ENCODE measurements around the gene FLAD1.
A peak's percentile ranks its signal among the peaks of the same experiment; 100 is the strongest.
"Not testable (repeated sequence)": the region's sequence is repeated elsewhere in the genome, so short reads cannot be mapped to it uniquely, and the experiment has no call there.

The FLAD1 gene

DNA sequence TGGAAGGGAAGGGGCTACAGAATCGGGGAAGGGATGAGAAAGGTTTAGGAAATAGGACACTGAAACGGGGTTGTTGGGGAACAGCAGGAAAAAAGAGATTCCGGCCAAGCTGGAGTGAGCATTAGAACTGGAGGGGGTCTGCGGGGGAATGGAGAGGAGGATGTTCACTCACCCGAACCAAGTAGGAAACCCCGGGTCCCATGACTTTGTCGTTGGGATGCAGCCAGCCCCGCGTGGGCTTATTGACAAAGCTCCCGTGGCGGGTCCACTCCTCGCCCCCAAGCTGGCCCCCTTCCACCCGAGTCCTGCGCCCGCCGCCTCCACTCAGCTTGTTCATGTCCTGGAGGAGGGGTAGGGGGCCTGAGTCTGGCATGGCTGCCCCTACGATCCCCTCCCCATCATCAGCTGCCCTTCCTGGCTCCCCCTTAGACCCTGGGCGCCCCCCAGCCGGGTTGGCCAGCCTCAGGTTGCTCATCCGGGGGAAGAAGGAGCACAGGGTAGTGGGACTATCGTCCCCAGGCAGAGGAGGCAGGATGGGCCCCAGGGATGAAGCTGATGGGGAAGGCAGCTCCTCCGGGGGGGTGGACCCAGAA, 13.2 kb upstream of the FLAD1 start:
- DNase-seq, result no peak

- DNase-seq, result peak; percentile 51
These were observed 12.4 kb upstream of the FLAD1 start, which contains the start of gene SHC1 for GRCh38 chr1:154970631-154971340. Gene SHC1 (minus strand): TSS chr1:154970747. CDS start chr1:154970526, 221 bp downstream.

DNA sequence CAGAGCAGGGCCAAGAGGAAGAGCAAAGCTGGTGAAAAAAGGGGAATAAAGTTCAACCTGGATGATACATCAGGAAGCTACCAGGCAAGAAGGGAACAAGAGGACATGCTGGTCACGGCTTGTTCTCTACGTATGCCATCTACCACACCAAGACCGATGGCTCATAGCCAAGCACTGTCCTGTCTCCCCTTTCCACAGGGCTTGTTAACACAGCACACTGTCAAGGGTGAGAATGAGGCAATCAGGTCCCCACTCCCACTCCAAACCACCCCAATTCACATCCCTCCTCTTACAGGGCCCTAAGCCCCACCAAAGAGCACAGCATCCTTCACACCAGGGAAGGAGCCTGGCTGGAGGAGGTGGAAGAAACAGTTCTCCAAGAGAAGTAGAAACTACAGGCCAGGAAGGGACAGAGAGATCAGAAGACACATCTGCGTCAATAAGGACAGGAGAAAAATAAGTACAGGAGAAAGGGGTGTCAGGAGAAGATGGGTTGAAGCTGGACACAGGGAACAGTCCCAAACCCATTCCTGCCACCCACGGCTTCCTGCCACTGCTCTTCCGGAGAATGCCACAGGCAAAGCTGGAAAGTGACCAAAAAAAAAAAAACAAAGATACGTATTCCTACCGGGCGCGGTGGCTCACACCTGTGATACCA, 11.7 kb upstream of the FLAD1 start:
- DNase-seq, result no peak

GRCh38 chr1:154972213-154972516, 11.0 kb upstream of the FLAD1 start:
- no peak for DNase-seq

GRCh38 chr1:154972517-154973343, 10.4 kb upstream of the FLAD1 start:
- DNase-seq, result no peak

DNA sequence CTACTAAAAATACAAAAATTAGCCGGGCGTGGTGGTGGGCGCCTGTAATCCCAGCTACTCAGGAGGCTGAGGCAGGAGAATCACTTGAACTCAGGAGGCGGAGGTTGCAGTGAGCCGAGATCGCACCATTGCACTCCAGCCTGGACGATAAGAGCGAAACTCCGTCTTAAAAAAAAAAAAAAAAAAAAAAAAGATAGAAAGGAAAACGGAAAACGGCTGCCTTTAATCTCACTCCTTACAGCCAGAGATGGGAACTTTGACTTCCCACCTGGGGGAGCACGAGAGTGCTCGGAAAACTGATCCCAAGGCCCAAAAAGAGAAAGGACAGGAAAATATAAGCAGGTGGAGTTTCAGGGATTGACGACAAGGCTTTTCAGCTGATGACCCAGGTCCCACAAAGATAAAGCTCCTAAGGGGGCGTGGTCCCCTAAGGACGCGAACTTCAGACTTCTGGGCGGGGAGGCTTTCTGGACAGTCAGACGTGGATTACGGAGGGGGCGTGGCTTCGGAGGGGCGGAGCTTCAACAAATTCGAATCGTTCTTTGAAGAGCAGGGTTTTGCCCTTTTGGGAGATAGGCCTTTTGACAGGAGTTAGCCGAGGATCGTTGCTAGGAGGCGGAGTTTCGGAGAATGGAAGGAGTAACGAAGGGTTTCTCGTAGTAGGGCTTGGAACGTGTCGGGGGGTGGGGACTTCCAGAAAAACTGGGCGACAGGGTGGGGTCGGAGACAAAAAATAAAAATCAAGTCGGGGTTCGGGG, 9.6 kb upstream of the FLAD1 start:
- peak; percentile 93 for DNase-seq

DNA sequence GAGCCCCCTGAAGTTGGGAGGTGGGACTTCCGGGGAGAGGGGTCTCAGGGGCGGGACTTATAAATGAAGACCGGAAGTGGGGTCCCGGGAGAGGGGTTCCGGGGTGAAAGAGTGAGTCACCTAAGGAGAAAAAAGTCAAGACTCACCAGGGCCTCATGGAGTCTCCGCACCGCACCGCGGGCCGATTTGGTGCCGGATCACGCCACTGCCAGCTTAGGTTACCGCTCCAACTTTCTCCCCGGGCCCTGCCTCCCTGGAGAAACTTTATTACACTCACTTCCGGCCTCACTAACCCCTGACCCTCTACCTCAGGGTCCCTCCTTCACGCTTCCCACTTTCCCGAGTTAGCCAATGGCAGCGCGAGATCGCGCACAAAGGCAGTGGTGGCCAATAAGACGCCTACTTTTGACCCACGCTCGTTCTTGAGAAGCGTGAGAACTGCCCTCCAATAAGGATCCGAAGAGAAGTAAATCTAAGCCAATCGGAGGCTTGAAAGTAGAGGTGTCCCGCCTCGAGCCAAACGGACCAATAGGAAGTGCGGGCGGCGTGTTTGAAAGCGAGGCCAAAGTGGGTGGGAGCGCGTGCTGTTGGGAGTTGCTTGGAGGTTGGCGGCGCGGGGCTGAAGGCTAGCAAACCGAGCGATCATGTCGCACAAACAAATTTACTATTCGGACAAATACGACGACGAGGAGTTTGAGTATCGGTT, 8.9 kb upstream of the FLAD1 start, which contains the start of gene CKS1B:
TSS of gene CKS1B (plus strand) at position 580 of the 706 bp plus-strand sequence. CDS start at position 645, 65 bp downstream.
- DNase-seq, result peak; percentile 97

GRCh38 chr1:154974808-154975408, 8.2 kb upstream of the FLAD1 start:
- peak; percentile 92 for DNase-seq

DNA sequence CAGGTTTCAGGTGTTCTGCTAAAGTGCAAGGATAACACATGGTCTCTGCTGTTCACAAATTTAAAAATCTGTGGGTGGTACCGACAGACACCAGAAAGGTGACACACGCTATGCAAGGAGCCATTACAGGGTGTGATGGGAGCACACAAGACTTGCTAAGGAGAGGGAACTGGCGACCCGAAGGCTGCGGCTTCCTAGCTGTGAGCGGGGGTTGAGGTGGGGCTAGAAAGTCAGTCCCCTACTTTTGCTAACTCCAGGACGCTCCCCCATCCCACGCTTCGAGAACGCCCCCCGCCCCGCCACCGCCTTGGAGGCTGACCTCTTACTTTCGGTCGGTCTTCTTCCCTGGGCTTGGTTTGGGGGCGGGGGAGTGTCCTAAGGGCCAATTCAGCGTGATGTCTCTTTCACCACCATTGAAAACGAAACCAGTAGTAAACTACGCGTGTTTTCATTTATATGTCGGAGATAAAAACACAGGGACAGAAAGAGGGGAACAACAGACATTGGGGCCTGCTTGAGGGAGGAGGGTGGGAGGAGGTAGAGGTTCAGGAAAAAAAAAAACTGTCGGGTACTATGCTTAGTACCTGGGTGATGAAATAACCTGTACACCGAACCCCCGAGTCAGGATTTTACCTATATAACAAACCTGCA, 7.6 kb upstream of the FLAD1 start:
- DNase-seq, result peak; percentile 72

GRCh38 chr1:154977762-154978161, 5.4 kb upstream of the FLAD1 start:
- DNase-seq, result not testable (repeated sequence)

DNA sequence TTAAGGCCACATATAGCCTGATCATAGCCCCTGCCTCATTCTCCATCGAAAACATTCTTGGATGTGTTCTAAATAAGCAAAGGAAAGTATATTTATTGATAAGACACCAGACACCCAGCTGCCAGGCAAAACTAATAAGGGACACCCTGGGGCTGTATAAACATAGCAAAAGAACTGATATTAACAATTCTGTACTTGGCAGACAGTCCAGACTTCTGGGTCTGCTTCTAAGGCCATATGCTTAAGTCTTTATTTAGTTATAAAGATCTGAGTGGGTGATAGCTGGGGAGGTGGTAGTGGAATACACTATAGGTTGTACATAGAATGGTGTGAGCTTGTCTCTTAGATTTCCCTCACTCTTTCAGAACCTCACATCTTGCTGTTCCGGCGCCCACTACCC, 4.8 kb upstream of the FLAD1 start:
- DNase-seq, result no peak

GRCh38 chr1:154982341-154982740, 803 bp upstream of the FLAD1 start:
- DNase-seq, result no peak

GRCh38 chr1:154983776-154984466, 777 bp downstream of the FLAD1 start:
- peak; percentile 26 for DNase-seq

DNA sequence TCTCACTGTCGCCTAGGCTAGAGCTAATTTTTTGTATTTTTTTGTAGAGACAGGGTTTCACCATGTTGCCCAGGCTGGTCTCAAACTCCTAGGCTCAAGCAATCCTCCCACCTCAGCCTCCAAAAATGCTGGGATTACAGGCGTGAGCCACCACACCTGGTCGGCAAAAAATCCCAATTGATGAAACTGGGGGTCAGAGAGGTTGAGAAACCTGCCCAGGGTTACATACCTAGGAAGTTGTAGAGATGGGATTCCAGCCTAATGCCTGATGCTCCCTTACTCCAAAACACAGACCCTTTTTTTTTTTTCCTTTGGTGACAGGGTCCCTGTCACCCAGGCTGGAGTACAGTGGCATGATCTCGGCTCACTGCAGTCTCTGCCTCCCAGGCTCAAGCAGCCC, 3.6 kb downstream of the FLAD1 start:
- not testable (repeated sequence) for DNase-seq

DNA sequence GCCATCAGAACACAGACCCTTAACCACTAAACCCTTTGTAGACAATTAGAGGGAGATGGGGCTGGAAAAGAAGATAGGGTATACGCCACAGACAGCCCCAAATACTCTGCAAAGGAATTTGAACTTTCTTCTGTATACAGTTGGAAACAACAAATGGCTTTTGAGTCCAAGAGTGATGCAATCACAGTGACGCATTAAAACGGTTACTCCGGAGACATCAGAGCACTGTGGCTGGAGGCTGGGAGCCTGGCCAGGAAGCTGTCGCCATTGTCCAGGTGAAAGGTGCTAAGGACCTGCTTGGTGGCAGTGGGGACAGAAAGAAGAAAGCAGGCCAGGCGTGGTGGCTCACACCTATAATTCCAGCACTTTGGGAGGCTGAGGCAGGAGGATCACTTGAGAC, 4.2 kb downstream of the FLAD1 start:
- DNase-seq, result no peak

DNA sequence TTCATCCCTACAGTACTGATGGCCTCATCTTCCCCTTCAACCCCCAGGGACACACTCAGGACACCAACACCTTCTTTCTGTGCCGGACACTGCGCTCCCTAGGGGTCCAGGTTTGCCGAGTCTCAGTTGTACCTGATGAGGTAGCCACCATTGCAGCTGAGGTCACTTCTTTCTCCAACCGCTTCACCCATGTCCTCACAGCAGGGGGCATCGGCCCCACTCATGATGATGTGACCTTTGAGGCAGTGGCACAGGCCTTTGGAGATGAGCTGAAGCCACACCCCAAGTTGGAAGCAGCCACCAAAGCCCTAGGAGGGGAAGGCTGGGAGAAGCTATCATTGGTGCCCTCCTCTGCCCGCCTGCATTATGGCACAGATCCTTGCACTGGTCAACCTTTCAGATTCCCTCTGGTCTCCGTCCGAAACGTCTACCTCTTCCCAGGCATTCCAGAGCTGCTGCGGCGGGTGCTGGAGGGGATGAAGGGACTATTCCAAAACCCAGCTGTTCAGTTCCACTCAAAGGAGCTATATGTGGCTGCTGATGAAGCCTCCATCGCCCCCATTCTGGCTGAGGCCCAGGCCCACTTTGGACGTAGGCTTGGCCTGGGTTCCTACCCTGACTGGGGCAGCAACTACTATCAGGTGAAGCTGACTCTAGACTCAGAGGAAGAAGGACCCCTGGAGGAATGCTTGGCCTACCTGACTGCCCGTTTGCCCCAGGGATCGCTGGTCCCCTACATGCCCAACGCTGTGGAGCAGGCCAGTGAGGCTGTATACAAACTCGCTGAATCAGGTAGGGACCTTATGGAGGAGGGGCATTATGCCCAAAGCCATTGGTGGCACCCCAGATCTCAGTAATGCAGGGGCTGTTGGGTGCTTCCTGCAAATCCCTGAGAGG, 5.2 kb downstream of the FLAD1 start:
- DNase-seq, result no peak

GRCh38 chr1:154989195-154989860, 6.2 kb downstream of the FLAD1 start:
- no peak for DNase-seq

GRCh38 chr1:154990276-154990675, 7.1 kb downstream of the FLAD1 start:
- DNase-seq, result no peak

Measured in activated naive CD4-positive, alpha-beta T cell treated with Interleukin-2 at 50 U/mL for 16 hours (primary cell).